Smooth muscle cell of the brain vasculature (primary cell): ENCODE measurements around the gene RRM2.
A peak's percentile ranks its signal among the peaks of the same experiment; 100 is the strongest.

ENCODE experiments used
- DNase-seq: peaks from one replicate; pipeline ENCODE4 v3.0.0-alpha.2; 2012; ENCODE audit warnings: low read depth, low spot score

The RRM2 gene

GRCh38 chr2:10122500-10123280, at the start of gene RRM2:
Gene RRM2, plus strand, starts transcription at chr2:10122739. Its CDS starts 60 bp downstream, at chr2:10122799.
- DNase-seq, result peak; percentile 71

GRCh38 chr2:10073706-10074105, 48.8 kb upstream of the RRM2 start:
- no peak for DNase-seq

GRCh38 chr2:10075101-10075500, 47.4 kb upstream of the RRM2 start:
- DNase-seq, result no peak

GRCh38 chr2:10075571-10076209, 46.8 kb upstream of the RRM2 start:
- DNase-seq, result no peak

GRCh38 chr2:10076511-10076910, 46.0 kb upstream of the RRM2 start:
- DNase-seq, result no peak

GRCh38 chr2:10076988-10077527, 45.5 kb upstream of the RRM2 start:
- DNase-seq, result no peak

- DNase-seq, result no peak
Observed at GRCh38 chr2:10078001-10078400, 44.5 kb upstream of the RRM2 start.

GRCh38 chr2:10078704-10079265, 43.8 kb upstream of the RRM2 start:
- DNase-seq, result no peak

- DNase-seq, result peak; percentile 82
Observed at GRCh38 chr2:10079266-10079869, 43.2 kb upstream of the RRM2 start.

- no peak for DNase-seq
Observed at GRCh38 chr2:10079870-10080535, 42.5 kb upstream of the RRM2 start, which contains the start of gene CYS1. Gene CYS1, minus strand, starts transcription at chr2:10080411. Its CDS starts 188 bp downstream, at chr2:10080223.

- DNase-seq, result no peak
Observed at GRCh38 chr2:10080536-10081304, 41.8 kb upstream of the RRM2 start.

GRCh38 chr2:10083046-10083445, 39.5 kb upstream of the RRM2 start:
- no peak for DNase-seq

GRCh38 chr2:10083692-10084211, 38.8 kb upstream of the RRM2 start:
- no peak for DNase-seq

GRCh38 chr2:10084223-10084865, 38.2 kb upstream of the RRM2 start:
- DNase-seq, result no peak

GRCh38 chr2:10085043-10085667, 37.4 kb upstream of the RRM2 start:
- no peak for DNase-seq

- DNase-seq, result no peak
Observed at GRCh38 chr2:10085668-10086059, 36.9 kb upstream of the RRM2 start.

GRCh38 chr2:10086950-10087349, 35.6 kb upstream of the RRM2 start:
- no peak for DNase-seq

GRCh38 chr2:10087360-10087759, 35.2 kb upstream of the RRM2 start:
- no peak for DNase-seq

- no peak for DNase-seq
Observed at GRCh38 chr2:10089565-10090190, 32.9 kb upstream of the RRM2 start.
